Activated naive CD4-positive, alpha-beta T cell treated with Interleukin-2 at 50 U/mL for 16 hours (primary cell): ENCODE data around the gene LHX3.
A peak's percentile ranks its signal among the peaks of the same experiment; 100 is the strongest.
"Not testable (repeated sequence)": the region's sequence is repeated elsewhere in the genome, so short reads cannot be mapped to it uniquely, and the experiment has no call there.

Source experiments
- DNase-seq: peaks from one replicate; pipeline ENCODE4 v3.0.0-alpha.2; 2020

LHX3 gene

DNA sequence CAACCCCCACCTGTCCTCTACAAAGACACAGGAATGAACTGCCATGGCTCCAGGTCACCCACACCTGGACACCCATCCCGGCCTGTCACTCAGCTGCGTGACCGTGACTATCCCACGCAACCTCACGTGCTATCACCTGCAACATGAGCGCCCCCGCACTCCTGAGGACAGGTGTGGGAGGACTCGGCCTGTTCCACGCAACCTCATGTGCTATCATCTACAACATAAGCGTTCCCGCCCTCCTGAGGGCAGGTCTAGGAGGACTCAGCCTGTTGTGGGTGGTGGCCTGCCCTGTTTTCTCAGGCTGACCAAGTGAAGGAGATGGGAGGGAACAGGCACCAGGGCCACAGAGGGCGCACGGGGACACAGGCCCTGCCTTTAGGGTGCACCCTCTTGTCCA lies 36.6 kb upstream of the LHX3 start:
- DNase-seq = no peak

DNA sequence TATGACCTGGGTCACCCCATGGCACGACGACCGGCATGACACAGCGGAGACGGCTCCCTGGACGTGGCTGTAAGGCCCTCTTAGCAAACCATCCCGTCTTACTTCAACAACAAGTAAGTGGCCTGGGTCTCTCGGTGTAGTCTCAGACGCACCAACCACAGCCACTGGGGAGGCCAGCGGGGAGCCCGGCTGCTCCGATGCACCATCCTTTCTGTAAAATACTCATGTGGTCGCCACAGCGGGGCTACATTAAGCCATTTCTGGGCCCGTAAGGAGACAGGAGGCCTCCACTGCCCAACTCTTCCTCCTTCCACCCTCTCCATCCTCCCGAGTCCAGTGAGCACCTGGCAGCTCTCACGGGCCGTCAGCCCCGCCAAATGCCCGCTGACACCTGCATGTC lies 36.0 kb upstream of the LHX3 start:
- DNase-seq = no peak

DNA sequence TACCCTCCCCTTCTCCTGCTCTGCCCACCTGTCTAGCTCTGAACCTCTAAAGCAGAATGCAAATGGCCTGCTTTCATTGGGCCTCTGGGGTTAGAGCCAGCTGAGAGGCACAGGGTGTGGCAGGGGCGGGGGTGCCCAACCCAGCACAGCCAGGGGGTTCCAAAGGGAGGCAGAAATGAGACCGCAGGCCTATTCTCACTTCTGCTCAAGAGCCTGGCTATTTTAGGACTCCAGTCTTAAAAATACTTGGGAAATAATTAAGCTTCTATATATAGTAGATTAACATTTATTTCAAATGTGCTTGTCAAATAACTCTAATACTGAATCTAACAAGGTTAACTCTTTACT lies 35.0 kb upstream of the LHX3 start:
- DNase-seq = no peak

DNA sequence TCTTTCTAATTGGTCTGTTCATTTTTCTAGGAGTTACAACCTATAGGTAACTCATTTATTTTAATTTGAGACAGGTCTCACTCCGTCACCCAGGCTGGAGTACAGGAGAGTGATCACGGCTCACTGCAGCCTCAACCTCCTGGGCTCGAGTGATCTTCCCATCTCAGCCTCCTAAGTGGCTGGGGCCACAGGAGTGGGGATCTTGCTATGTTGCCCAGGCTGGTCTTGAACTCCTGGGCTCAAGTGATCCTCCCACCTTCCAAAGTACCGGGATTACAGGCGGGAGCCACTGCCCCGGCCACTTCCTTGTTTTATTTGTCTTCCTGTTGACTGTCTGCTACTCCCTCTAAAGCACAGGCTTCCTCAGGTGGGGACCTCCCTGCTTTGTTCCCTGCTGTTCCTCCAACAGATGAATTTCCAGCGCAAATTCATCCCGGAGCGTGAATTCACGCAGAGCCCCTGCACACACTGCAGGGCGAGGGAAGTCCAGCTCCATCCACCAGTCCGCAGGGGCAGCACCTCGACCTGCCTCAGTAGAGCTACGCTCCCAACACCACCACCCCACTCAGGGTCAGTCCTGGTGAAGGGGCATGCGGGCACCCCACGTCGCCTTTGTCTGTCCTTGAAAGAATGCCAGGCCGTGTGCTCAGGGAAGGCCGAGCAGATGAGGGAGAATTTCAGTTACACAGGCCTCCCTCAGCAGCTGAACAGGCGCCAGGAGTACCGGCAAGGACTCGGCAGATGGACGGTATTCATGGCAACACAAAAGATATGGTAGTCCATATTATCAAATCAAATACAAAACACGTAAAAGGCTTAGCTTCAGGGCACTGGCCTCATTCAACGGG lies 34.4 kb upstream of the LHX3 start:
- no peak for DNase-seq

DNA sequence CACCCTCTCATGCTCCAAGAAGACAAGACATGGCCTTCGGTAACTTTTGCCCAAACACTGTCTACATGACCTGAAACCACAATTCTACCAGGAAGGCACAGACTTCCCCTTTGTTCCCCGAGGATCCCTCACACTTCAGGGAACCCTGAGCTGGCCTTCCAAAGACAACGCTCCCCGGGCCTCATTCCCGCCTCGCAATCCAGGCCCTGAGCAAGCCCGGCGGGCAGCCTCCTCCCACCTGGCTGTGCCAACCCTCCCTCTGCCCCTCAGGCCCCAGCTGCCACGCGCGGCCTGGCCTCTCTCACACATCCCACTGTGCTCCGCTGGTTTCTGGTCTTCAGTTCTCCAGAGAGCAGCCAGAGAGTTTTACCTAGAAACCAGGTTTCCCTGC lies 33.4 kb upstream of the LHX3 start:
- no peak for DNase-seq

DNA sequence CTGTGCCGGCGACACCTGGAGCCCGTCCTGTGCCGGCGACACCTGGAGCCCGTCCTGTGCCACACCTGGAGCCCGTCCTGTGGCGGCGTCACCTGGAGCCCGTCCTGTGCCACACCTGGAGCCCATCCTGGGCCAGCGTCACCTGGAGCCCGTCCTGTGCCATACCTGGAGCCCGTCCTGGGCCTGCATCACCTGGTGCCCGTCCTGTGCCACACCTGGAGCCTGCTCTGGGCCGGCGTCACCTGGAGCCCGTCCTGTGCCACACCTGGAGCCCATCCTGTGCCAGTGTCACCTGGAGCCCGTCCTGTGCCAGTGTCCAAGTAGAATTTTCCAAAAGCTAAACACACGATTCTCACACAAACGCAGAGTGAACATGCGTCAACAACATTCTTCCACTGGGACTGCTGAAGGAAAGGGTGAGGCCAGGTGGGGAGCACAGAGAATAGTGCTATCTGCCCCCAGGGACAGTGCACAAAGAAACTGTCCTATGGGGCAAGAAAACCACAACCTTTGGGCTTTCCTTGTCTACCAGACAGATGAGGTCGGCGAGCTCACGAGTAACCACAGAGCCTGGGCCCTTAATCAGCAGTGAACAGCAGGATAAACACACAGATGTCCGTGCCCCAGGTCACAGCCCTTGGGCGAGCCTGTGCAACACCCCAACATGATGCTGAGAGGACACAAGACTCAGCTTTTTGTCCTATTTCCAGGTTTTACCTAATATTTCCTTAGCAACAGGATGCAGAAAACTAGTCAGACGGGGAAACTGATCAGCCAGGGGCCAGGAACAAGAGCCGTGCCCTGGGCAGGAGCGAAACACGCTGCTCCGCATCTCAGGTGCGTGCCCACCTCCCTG lies 32.8 kb upstream of the LHX3 start:
- no peak for DNase-seq

DNA sequence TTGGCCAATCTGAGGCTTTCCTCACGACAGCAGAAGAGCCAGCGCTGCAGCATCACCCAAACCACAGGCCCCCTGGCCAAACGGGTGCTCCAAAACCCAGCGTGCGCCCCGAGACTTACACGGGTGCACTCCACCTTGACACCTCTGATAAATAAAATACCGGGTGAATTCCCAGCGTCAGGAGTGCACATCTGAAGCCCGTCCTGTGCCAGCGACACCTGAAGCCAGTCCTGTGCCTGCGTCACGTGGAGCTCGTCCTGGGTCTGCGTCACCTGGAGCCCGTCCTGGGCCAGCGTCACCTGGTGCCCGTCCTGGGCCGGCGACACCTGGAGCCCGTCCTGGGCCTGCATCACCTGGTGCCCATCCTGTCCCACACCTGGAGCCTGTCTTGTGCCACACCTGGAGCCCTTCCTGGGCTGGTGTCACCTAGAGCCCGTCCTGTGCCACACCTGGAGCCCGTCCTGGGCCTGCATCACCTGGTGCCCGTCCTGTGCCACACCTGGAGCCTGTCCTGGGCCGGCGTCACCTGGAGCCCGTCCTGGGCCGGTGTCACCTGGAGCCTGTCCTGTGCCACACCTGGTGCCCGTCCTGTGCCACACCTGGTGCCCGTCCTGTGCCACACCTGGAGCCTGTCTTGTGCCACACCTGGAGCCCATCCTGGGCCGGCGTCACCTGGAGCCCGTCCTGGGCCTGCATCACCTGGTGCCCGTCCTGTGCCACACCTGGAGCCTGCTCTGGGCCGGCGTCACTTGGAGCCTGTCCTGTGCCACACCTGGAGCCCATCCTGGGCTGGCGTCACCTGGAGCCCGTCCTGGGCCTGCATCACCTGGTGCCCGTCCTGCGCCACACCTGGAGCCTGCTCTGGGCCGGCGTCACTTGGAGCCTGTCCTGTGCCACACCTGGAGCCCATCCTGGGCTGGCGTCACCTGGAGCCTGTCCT lies 31.8 kb upstream of the LHX3 start:
- not testable (repeated sequence) for DNase-seq

DNA sequence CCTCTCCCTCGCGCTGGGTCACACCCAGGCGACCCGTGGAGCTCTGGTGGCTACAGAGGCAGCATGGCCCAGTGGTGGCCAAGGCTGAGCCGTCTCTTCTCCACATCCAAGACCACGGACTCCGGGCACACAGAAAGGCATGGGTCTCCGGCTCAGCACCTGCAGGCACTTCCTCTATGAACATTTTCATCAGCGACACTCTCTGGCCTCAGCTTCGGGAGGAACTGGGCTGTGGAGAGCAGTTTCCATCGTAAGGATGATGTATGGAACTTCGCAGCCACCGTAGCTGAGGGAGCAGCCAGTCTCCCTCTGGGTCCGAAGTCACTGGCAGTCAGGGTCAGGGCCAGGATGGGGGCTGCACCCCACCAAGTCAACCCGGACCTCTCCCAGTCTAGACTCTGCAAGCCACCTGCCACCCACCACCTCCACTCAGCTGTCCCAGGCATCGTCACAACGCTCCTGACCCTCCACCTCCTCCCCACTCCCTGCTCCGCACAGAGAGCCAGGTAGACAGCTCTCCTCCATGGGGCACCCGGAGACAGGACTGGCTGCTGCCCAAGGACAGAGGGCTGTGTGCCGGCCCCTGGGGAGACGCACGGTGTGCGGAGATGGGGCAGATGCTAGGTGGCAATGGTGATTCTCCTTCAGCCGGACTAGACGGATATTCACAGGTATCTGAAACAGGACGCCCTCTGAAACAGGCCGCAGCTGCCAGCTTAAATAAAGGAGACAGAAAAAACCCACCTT lies 31.0 kb upstream of the LHX3 start:
- DNase-seq = no peak

DNA sequence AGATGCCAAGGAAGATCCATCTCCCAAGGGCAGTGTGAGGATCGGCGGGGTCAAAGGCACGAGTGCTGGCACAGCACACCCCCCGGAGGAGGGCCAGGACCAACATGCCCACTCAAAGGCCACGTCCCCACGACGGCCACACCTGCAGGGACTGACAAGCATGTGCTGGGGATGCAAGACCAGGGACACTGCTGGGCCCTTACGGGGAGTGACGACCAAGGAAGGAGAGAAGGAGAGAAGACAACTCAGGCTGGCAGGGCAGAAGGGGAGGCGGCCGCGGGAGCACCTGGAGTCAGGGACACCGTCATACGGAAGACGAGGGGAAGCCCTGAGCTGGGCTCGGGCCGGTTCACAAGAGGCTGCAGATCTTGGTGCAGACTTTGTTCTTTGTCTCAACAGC lies 30.2 kb upstream of the LHX3 start:
- DNase-seq = no peak

DNA sequence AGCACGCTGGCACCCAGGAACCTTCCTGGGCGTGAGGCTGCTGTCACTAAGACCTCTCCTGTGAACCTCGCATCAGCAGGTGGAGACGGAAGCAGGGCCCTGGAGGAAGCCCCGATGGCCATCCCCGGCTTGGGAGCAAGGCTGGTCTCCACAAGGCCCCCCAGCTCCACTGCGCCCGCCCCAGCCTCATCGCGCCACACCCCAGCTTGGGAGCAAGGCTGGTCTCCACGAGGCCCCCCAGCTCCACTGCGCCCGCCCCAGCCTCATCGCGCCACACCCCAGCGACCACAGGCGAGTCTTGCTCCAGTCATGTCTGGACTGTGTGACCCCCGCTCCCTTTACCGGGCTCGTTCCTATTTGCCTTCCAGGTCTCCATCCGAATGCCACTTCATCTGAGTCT lies 29.7 kb upstream of the LHX3 start:
- no peak for DNase-seq

DNA sequence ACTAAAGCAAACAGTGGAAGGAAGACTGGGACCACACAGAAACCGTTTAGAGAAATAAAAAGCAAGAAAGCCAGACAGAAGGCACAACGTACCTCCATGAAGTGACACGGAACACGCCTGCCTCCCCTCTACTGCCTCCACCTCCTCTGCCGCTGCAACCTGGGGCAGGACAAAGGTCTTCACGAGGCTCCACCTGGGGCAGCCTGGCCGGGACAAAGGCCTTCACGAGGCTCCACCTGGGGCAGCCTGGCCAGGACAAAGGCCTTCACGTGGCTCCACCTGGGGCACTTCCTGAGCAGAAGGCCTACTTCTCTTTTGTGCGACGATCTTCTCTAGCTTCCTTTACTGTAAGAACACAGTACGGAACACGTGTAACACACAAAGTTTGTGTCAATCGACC lies 28.9 kb upstream of the LHX3 start:
- no peak for DNase-seq

DNA sequence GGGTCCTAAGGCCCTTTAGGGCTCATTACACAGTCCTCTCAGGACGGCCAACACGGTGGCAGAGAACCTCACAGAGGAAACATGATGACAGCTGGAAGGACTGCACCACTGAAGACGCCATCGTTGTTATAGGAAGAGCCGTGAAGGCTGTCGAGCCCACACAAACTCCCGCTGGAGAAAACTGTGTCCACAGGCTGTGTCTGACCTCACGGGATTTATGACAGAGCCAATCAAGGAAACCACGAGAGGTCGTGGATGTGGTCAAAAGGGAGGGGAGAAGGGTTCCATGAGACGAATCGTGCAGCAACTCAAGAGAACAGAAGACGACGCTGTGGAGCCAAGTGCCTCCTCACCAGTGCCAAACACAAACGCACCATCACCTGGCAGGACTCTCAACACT lies 28.5 kb upstream of the LHX3 start:
- DNase-seq = no peak

DNA sequence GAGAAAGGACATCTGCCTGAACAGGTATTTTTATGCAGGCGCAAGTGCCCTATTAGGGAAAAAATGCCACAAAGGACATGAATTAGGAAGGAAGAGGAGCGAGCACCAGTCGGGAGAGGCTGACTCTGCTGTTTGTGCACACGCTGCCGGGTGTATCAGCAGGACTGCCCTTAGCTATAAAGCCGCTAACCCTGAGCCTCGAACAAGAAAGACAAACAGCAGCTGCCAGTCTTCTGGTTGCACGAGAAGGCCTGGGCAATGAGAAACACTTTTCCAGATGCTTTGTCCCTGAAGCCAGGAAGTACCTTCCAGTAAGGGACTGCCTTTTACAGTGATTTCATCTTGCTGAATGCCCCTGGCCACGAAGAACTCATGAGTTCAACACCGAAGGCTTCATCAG lies 28.0 kb upstream of the LHX3 start:
- DNase-seq = no peak

DNA sequence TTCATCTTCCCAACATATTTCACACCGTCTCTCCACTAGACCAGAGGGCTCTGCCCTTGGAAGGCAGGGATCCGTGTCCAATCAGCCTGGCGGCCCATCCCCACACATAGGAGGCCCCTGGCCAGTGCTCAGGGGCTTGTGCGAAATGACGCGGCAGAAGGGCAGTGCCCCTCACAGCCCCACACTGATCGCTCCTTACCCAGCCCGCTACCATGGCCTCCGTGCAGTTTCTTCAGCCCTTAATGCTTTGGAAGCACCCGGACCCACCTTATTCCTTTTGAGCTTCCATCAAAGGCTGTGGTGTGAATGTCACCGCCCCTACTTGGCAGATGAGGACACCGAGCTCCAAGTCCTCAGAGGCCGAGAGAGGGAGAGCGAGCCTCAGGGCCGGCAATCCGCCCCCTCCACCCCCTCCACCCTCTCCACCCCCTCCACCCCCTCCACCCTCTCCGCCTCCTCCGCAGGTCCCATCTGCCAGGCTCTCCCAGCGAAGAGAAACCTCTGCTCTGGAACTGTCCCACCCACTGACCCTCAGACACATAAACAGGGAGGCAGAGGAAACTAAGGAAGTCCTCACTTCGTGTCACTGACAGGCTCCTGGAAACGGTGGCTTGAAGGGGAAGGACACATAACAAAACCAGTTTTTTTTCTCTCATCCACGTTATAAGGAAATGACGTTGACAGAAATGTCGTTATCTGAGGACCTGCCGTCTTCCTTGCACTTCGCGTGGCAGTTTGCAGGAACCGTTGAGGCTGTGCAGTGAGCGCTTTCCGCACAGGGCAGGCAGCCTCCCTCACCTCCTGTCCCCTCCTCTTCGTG lies 26.8 kb upstream of the LHX3 start:
- no peak for DNase-seq

DNA sequence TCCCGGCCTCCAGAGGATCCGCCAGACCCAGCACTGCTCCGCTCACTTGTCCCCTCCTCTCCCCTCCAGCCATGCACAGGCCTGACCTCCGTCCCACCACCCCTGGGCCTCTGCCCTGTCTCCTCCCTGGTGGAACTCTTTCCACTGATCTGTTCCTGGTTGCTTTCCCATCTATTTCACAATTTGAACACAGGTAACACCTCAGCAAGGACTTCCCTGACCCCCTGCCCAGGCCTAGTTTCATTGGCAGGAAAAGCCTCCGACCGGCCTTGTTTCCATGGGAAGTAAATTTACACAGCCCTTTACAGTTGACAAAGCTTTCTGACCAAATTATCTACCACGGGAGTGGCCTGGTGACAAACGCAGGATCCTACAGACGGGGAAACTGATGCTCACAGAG lies 25.8 kb upstream of the LHX3 start:
- DNase-seq = no peak

DNA sequence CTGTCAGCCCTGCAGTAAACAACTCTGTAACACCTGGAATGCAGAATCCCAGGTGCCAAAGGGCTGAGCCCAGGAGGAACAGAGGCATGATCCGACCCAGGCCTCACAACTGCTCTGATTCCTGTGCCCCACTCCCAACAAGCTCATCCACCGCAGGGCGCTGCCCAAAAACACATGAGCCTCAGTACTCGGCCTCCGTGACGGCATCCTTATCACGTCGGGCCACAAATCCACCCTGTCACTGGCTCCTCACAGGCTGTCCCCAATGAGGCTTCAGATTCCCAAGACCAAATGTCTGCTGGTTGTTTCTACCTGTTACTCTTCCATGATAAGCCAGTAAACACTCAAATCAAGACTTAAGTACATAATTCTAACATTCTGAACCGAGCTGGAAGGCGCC lies 25.4 kb upstream of the LHX3 start:
- DNase-seq = no peak

DNA sequence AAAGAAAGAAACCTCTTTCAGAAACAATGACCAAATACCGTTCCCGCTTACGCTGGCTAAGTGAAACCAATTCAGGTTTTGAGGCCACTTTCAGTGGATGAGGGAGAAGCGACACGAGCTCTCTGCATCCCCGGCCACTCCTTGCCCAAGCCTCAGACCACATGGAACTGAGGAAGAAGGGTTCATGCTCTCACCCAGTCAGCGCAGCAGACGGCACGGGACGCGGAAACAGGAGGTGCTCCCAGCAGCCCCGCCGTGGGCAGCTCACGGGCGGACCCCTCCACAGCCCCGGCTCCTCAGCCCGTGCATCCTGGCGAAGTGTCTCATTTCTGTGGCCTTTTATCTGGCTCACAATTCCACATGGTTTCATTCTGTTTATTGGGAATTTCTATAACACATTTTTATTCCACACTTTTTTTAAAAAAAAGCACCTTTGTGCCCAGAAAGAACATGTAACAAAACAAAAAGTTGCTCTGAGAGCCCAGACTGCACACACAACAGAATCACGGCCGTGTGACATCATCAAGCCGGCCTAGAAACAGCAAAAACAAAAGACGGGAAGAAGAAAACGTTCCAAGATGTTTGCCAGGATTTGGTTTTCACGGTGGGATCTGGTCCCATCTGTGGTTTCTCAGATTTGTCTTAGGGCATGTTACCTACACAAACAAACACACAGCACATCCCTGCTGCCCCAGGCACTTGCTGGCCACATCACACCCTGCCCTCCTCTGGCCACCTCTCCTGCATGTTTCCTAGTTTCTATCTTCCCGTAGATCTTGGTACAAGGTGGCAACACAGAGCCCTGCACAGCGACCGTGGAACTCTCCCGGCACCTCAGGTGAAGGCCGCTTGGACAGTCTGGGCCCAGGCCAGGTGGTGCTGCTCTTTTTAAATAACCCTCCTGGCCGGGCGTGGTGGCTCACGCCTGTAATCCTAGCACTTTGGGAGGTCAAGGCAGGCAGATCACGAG lies 24.5 kb upstream of the LHX3 start:
- DNase-seq = no peak

DNA sequence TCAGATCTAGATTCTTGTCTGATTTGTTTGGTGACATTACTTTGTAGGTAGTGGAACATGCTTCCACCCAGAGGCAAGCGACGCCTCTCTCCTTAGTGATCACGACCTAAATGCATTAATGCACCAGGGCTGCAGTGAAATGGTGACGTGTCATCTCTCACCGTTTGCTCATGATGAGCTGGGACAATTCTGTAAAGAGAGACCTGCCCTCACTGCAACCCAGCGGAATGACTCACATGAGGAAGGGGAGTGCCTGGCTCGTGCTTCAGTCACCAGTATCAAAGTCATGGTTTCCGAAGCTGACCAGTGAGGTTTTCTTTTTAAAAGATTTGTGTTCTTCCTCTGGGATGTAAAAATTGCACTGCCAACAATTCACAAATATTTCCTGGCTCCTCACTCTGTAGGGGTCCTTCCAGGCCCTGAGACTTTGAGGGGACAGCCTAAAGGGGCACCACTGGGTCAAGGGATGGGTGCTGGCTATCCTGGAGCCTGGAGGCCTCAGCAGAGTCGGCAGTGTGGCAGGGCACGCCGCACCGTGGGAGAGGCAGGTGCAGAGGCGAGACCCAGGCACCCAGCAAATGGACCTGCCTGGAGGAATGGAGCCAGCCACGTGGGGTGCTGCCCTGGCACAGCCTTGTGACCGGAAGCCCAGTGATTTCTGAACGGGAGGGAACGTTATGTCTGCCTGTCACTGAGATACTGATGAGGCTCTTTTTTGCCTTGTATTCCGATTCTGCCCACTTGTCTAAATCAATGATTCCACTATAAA lies 23.4 kb upstream of the LHX3 start:
- DNase-seq = peak; percentile 15

DNA sequence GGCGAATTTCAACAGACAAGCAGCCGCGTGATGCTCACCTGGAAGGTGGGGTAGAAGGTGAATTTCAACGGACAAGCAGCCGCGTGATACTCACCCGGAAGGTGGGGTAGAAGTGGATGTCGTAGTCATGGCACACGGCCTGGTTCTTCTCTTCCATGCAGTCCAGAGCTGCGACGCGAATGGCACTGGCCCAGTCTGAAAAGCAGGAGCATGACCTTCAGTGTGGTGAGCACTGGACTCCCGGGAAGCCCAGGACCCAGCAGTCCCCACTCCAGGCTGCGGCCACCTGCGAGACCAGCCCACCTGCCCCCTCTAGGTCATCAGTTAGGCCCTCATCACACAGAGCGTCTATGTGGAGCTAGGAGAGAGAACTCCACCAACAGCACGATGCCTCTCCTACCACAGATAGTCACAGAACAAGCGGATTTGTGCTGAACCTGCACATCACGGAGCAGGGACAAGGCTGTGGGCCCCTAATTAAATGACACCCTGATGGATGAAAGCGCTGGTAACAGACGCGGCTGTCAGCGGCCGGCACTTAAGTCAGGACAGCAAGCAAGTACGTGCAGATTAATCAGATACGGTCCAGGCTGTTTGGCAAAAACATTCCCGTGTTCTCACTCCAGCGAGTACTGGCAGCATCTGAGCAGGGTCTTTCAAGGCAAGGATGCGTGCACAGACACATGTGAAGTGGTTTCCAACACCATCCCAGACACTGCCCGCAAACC lies 21.9 kb upstream of the LHX3 start:
- DNase-seq = no peak
